Endothelial cell of umbilical vein (primary cell): ENCODE results near the gene GGT5. TPM values are rescaled to one million over a fixed set of nuclear protein-coding genes. Genes with fewer than 3 reads are reported as not detected.

ENCODE experiments used
- BruUV-seq: library from RNA; stranded (reverse); fragments of 400-500 nt; replicated peaks from 2 replicates; lab custom pipeline; 2021; lab: Mats Ljungman, UMichigan
- CTCF ChIA-PET: fragments of 300-600, 350-600 bp; sonication (Branson Sonifier 250); formaldehyde crosslinking; loops from one replicate; lab custom pipeline; 2021; ENCODE audit warnings: antibody characterized with exemption, inconsistent platforms; lab: Charles Lee
- POLR2A ChIA-PET: fragments of 300-600, 350-600 bp; sonication (Branson Sonifier 250); formaldehyde crosslinking; loops from one replicate; lab custom pipeline; 2021; ENCODE audit warnings: antibody characterized with exemption, inconsistent platforms; lab: Charles Lee
- DNase-seq: peaks from one replicate; pipeline ENCODE4 v3.0.0-alpha.2; 2011; ENCODE audit warnings: low read depth, low spot score
- FAIRE-seq: peaks from 2 replicates; lab custom pipeline; 2011; peaks lifted over from hg19 to GRCh38; lab: Jason Lieb, UNC
- H2AFZ ChIP-seq: 2 replicates; pipeline ENCODE4 v1.6.0; 2012; ENCODE audit warnings: low read depth, low read length, control low read depth, inconsistent platforms
- H3K27ac ChIP-seq: 2 replicates; pipeline ENCODE4 v1.5.1; 2011; ENCODE audit warnings: low read depth, mild to moderate bottlenecking, control low read depth, low read length, moderate library complexity; ENCODE audit not compliant: insufficient read depth
- H3K27me3 ChIP-seq, 2 experiments: 2 replicates each; pipeline versions ENCODE4 v1.6.0 to v1.6.1; 2011; ENCODE audit warnings: low read length in 2 of 2, mixed read lengths in 1 of 2; ENCODE audit not compliant: control insufficient read depth in 2 of 2, insufficient read depth in 2 of 2
- H3K36me3 ChIP-seq, 2 experiments: 2 replicates in 1 of 2; 3 replicates in 1 of 2; pipeline ENCODE4 v1.5.1; 2011; ENCODE audit warnings: low read length in 2 of 2, mild to moderate bottlenecking in 1 of 2, moderate library complexity in 1 of 2; ENCODE audit not compliant: control insufficient read depth in 2 of 2, insufficient read depth in 2 of 2; ENCODE audit errors: extremely low read depth in 1 of 2
- H3K4me1 ChIP-seq: 3 replicates; pipeline ENCODE4 v1.5.1; 2011; ENCODE audit warnings: mild to moderate bottlenecking, low read length; ENCODE audit not compliant: control insufficient read depth, insufficient read depth; ENCODE audit errors: extremely low read depth
- H3K4me2 ChIP-seq: 2 replicates; pipeline ENCODE4 v1.6.1; 2011; ENCODE audit warnings: low read length, control low read depth, mixed read lengths; ENCODE audit not compliant: insufficient read depth
- H3K4me3 ChIP-seq, 3 experiments: fragments of 200-600 bp in 1 of 3; sonication (generic), shearing (Covaris generic) in 1 of 3; replicated peaks in 1 of 3; 2 replicates each; pipeline ENCODE4 v1.5.1; 2011 to 2016; ENCODE audit warnings: control low read depth in 3 of 3, low read length in 3 of 3, mild to moderate bottlenecking in 2 of 3, inconsistent platforms in 1 of 3, low read depth in 1 of 3, moderate library complexity in 1 of 3; ENCODE audit not compliant: insufficient read depth in 1 of 3
- H3K79me2 ChIP-seq: 2 replicates; pipeline ENCODE4 v1.6.0; 2012; ENCODE audit warnings: low read length, inconsistent platforms; ENCODE audit not compliant: control insufficient read depth, insufficient read depth
- H3K9ac ChIP-seq: replicated peaks from 2 replicates; pipeline ENCODE3; 2011; ENCODE audit warnings: low read length, control low read depth; ENCODE audit not compliant: insufficient read depth; ENCODE audit errors: extremely low read depth
- H3K9me1 ChIP-seq: replicated peaks from 3 replicates; pipeline ENCODE4 v1.6.0; 2011; ENCODE audit warnings: mild to moderate bottlenecking, low read length; ENCODE audit not compliant: control insufficient read depth, insufficient read depth; ENCODE audit errors: extremely low read depth
- H3K9me3 ChIP-seq: replicated peaks from 2 replicates; pipeline ENCODE4 v1.5.1; 2012; ENCODE audit warnings: low read length, inconsistent platforms; ENCODE audit not compliant: control insufficient read depth, insufficient read depth
- H4K20me1 ChIP-seq: replicated peaks from 2 replicates; pipeline ENCODE3; 2011; ENCODE audit warnings: mild to moderate bottlenecking, low read length; ENCODE audit not compliant: control insufficient read depth, insufficient read depth; ENCODE audit errors: extremely low read depth
- EZH2 ChIP-seq: IDR thresholded peaks from 2 replicates; pipeline ENCODE4 v1.6.1; 2012; ENCODE audit warnings: borderline replicate concordance, low read depth, mild to moderate bottlenecking, moderate library complexity, low read length, inconsistent platforms; ENCODE audit not compliant: severe bottlenecking
- FOS ChIP-seq: IDR thresholded peaks from 2 replicates; pipeline ENCODE4 v1.6.1; 2011; ENCODE audit warnings: mild to moderate bottlenecking, low read length, moderate library complexity, borderline replicate concordance; ENCODE audit not compliant: insufficient read depth
- GATA2 ChIP-seq: IDR thresholded peaks from 2 replicates; pipeline ENCODE4 v1.7.0; 2011; ENCODE audit warnings: low read depth, mild to moderate bottlenecking, moderate library complexity, mixed read lengths, low read length; ENCODE audit not compliant: insufficient read length, insufficient read depth
- JUN ChIP-seq: IDR thresholded peaks from 2 replicates; pipeline ENCODE4 v1.6.1; 2011; ENCODE audit warnings: borderline replicate concordance, low read depth; ENCODE audit not compliant: insufficient read length, insufficient read depth
- MYC ChIP-seq: IDR thresholded peaks from one replicate; pipeline ENCODE4 v1.6.1; 2011; ENCODE audit warnings: mild to moderate bottlenecking, low read depth, low read length
- POLR2A ChIP-seq: IDR thresholded peaks from 2 replicates; pipeline ENCODE4 v1.6.1; 2012; ENCODE audit warnings: low read depth, mild to moderate bottlenecking, control low read depth, low read length
- POLR2AphosphoS5 ChIP-seq: IDR thresholded peaks from 2 replicates; pipeline ENCODE4 v1.6.1; 2012; ENCODE audit warnings: low read depth, mild to moderate bottlenecking, control low read depth, low read length, moderate library complexity; ENCODE audit not compliant: insufficient read depth
- dilution Hi-C: fragments of 300-500 bp; cut with MboI; formaldehyde crosslinking; loops from one replicate; pipeline ENCODE4 v1.15.0; 2019; ENCODE audit warnings: low sequenced_read_pairs; ENCODE audit not compliant: extremely low pct_ligation_motif_present
- intact Hi-C: fragments of 100-400 bp; cut with micrococcal nuclease; formaldehyde crosslinking; loops from one replicate; pipeline ENCODE4 v1.10.0; 2022
- polyA plus RNA-seq, 4 experiments: library from polyadenylated mRNA; depleted of rRNA in 3 of 4; stranded (reverse) in 3 of 4; unstranded in 1 of 4; fragments of >200 nt; gene quantifications; 2 replicates each; pipeline versions ENCODE4 v1.2.1 to v1.2.3, GENCODE V29; 2011 to 2012; ENCODE audit warnings: missing spikeins in 1 of 4
- total RNA-seq: library from RNA; stranded (reverse); gene quantifications from 2 replicates; pipeline ENCODE4 v1.2.3, GENCODE V29; 2021
- TF ChIP-seq, protein P1 (sequence below), 2 donors: IDR thresholded peaks; 1 replicate in 1 of 2; 2 replicates in 1 of 2; pipeline ENCODE4 v1.5.1; 2011; ENCODE audit warnings: low read length in 2 of 2, mild to moderate bottlenecking in 2 of 2, moderate library complexity in 2 of 2, control low read depth in 1 of 2, inconsistent platforms in 1 of 2, low read depth in 1 of 2; ENCODE audit not compliant: insufficient read depth in 1 of 2; ENCODE audit errors: extremely low read depth in 1 of 2
- TF ChIP-seq, protein P2 (sequence below): IDR thresholded peaks from 2 replicates; pipeline ENCODE4 v1.6.1; 2011; ENCODE audit not compliant: insufficient read depth, insufficient read length

Gene GGT5
- total and polyA plus RNA-seq, 2 donors (not counting 3 experiments of a cell fraction or from before 2014, with no cell fraction given), result 45.9 to 293 TPM

DNA sequence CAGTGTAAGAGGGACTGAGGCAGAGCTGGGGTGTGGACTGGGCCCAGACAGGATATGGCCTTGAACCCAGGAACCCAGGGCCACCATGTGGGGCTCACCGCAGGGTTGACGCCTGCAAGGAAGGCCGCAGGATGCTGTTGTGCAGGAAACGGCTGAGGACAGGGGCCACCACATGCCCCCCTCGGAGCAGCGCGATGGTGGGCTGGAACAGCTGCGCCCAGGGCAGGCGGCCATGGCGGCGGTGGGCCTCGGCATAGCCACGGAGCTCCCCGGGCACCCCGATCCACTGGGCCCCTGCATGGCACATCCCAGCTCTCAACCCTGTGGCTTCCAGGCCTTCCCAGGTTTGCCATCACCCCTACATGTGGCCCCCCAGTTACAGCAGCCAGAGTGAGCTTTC lies 12.2 kb downstream of the GGT5 start:
- intact Hi-C loops (no loop called here), dilution Hi-C loops (no loop called here)
- no peak overlapping the region for H3K4me3 ChIP-seq
- ChIA-PET CTCF (interaction anchor here (0.7 to 5.1 kb wide), 4 partner anchors 10 to 42 kb away, joined by 4 to 71 read pairs (median 10); no protein-coding TSS in a partner anchor), POLR2A (no interaction called here)
- H4K20me1 ChIP-seq, result no peaks in the 10 kb centered on the region
- BruUV-seq, result no TSS peak
- H3K27ac ChIP-seq, result no peak overlapping the region
- H3K27me3 ChIP-seq, result no peaks in the 10 kb centered on the region
- no peaks in the 10 kb centered on the region for H3K4me1 ChIP-seq
- H2AFZ ChIP-seq, result no peak overlapping the region
- H3K9me3 ChIP-seq, result no peaks in the 10 kb centered on the region
- H3K79me2 ChIP-seq, result peaks cover 33% of the 10 kb centered on the region
- peaks cover 0 to 4% of the 10 kb centered on the region in 2 experiments for H3K36me3 ChIP-seq
- no peak overlapping the region for H3K4me2 ChIP-seq
- TF ChIP-seq FOS (no peak), MYC (no peak), GATA2 (no peak), JUN (no peak), POLR2A (no peak), EZH2 (no peak), POLR2AphosphoS5 (no peak)
- TF ChIP-seq, protein P1, sequence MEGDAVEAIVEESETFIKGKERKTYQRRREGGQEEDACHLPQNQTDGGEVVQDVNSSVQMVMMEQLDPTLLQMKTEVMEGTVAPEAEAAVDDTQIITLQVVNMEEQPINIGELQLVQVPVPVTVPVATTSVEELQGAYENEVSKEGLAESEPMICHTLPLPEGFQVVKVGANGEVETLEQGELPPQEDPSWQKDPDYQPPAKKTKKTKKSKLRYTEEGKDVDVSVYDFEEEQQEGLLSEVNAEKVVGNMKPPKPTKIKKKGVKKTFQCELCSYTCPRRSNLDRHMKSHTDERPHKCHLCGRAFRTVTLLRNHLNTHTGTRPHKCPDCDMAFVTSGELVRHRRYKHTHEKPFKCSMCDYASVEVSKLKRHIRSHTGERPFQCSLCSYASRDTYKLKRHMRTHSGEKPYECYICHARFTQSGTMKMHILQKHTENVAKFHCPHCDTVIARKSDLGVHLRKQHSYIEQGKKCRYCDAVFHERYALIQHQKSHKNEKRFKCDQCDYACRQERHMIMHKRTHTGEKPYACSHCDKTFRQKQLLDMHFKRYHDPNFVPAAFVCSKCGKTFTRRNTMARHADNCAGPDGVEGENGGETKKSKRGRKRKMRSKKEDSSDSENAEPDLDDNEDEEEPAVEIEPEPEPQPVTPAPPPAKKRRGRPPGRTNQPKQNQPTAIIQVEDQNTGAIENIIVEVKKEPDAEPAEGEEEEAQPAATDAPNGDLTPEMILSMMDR (IDR thresholded peaks at IDR 0.05; ENCODE audit: extremely low read depth in 1 of 2, insufficient read depth in 1 of 2, low read depth in 1 of 2, low read length in 2 of 2), result no peak
- TF ChIP-seq, protein P2, sequence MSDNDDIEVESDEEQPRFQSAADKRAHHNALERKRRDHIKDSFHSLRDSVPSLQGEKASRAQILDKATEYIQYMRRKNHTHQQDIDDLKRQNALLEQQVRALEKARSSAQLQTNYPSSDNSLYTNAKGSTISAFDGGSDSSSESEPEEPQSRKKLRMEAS, result no peak
- FAIRE-seq (no peak), DNase-seq (no peak)
- H3K9ac ChIP-seq, result no peak overlapping the region
- no peaks in the 10 kb centered on the region for H3K9me1 ChIP-seq
